Activated CD4-positive, alpha-beta T cell treated with anti-CD3 and anti-CD28 coated beads for 24 hours (primary cell): ENCODE measurements around the gene TFCP2L1.

ENCODE experiments used
- DNase-seq, 2 donors: peaks; one replicate each; pipeline ENCODE4 v3.0.0-alpha.2; 2020; ENCODE audit warnings: low read depth in 2 of 2

Gene TFCP2L1

DNA sequence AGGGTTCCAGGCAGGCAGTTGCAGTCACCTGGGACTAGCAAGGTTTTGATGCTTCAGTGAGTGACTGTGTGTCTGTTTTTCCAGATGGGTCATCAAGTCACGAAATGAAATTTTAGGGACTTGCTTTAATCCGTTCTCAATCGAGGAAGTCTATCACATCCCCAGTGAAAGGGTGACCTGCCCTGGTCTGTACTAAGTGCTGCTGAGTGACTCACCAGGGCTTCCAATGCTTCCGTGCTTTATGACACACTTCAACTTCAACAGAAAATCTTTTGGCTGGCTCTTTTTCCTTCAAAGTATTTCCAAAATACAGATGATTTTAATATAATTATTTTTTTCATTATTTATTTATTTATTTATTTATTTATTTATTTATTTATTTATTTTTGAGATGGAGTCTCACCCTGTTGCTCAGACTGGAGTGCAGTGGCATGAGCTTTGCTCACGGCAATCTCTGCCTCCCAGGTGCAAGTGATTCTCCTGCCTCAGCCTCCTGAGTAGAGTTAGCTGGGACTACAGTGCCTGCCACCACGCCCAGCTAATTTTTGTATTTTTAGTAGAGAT, 18.4 kb downstream of the TFCP2L1 start:
- DNase-seq: no peak

DNA sequence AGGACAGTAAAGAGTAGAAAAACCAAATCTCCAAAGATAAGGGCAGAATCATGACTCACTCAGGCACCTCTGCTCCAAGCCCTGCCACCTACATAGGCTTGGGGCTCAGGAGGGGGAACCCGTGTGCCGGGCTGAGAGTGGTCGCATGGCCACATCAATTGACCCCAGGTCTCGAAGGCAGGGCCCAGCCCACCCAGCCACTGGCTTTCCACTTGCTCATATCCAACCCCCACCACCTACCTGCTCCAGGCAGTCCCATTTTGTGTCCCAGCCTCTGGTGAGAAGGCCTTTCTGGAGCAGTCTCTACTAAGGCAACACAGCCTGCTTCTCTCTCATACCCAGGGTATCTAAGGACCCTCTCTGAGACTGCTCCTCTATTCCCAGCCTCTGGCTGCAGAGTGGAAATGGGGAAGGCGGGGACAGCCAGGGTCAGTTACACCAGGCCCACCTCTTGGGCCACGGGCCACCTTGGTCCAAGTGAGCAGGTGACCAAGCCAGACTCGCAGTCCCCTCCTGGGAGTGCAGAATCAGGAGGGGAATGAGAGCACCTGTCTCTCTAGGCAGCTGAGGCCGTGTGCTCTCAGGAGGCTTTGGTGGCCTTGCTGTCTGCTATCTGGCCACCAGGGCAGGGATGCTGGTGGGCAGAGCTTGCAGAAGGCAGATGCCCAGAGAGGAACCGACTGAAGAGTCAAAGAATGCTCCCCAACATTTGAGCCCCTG, 20.8 kb downstream of the TFCP2L1 start:
- no peak for DNase-seq

DNA sequence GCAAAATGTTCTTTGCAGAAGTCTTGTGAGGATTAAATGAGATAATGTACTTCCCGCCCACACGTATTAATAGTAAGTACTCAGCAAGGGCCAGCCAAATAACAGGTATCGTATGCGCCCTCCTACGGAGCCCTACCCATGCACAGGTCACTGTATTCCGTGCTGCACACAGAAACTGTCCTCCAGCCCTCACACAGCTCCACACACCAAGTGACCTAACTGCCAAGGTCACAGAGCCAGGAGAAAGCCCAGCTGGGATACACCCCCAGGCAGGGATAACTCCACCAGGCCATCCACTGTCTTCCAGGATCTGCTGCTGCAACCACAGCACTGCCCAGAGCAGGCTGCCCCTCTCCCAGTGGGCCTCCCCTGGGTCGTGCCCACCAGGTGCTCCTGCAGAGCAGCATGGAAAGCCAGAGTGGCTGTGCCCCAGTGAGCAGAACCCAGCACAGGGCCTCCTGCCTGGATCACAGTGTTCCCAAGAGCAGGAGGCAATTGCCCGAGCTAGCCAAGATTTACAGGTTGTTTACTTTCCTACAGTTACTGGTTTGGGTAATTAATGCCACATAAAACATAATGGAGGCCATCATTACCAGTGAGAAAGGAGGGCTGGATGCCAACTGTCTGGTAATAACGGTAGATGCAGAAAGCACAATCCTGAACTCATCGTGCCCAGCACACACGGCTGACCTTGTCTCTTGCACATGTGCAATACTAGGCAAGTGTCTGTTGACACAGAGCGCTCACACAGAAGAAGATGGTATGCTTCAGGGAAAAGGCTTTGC, 24.4 kb downstream of the TFCP2L1 start:
- no peak for DNase-seq

GRCh38 chr2:121258051-121258450, 27.0 kb downstream of the TFCP2L1 start:
- no peak for DNase-seq

GRCh38 chr2:121257480-121257840, 27.5 kb downstream of the TFCP2L1 start:
- no peak for DNase-seq

GRCh38 chr2:121256720-121257479, 28.1 kb downstream of the TFCP2L1 start:
- no peak for DNase-seq

- DNase-seq: no peak
Measured at GRCh38 chr2:121255358-121255757, 29.6 kb downstream of the TFCP2L1 start.

DNA sequence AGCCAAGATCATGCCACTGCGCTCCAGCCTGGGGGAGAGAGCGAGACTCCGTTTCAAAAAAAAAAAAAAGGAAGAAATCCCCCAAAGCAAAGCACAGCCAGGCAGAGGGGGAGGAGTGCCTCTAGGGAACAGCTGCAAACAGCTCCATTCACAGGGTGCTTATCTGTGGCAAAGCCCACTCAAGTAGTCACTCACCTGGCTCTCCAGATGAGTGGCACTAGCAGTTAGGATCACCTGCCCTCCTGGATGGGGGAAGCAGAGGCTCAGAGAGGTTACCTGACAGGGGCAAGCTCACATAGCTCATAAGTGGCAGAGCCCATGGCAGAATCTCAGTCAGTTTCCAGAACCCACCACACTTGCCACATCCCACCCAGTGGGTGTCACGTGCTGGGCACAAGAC, 30.3 kb downstream of the TFCP2L1 start:
- DNase-seq: no peak

DNA sequence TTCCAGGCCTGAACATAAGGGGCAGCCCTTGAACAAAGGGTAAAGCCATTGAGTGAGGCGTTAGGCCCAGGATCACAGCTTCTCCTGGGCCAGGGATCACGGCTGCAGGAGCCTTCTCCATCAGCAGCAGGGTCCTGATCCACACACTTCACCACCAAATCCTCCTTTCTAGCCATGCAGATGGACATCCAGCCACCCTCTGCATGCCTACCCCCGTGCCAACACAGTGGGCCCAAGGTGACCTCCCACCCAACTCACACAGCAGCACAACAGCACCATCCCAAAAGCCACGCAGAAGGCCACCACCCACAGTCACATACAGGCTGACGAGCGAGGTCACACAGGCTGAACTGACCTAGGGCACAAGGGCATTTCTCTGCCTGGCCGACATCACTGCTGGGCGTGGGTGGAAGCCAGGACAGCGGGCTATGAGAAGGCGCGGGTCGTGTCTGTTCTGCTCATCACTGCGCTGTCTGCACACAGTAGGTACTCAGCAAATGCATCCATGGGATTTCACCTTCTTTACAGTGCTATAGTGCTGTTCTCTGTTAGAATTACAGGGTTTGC, 31.2 kb downstream of the TFCP2L1 start:
- no peak for DNase-seq

GRCh38 chr2:121253021-121253673, 31.9 kb downstream of the TFCP2L1 start:
- no peak for DNase-seq

DNA sequence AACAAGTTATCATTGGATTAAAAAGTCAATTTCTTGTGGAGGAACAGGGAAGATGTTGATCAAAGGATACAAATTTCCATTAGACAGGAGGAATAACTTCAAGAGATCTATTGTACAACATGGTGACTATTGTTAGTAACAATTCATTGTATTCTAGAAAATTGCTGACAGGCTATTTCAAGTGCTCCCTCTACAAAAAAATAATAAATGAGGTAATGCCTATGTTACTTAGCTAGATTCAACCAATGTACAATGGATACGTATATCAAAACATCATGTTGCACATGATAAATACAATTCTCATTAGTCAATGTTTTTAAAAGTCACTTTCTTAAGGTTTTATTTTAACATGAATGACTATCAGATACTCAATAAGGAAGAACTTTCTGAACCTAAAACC, 33.5 kb downstream of the TFCP2L1 start:
- DNase-seq: no peak

- no peak for DNase-seq
Measured at GRCh38 chr2:121248766-121249343, 36.1 kb downstream of the TFCP2L1 start.

DNA sequence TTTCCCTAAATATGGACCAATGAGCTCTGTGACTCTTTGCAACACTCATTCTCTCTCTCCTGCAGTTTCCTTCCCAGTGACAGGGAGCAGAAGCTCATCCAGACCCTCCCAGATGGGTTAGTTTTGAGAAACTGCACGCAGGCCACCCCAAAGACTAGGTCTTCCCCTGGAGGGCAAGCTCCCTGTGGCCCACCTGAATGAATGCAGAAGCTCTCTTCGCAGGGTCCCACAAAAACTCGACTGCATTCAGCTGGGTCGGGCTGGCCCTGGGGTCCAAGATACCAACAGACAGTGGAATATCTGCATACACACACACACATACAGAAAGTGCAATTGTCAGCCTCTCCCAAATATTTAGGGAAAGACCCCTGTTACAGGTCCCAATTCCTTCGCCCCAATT, 37.0 kb downstream of the TFCP2L1 start:
- no peak for DNase-seq

- no peak for DNase-seq
Measured at GRCh38 chr2:121247534-121247933, 37.5 kb downstream of the TFCP2L1 start.

DNA sequence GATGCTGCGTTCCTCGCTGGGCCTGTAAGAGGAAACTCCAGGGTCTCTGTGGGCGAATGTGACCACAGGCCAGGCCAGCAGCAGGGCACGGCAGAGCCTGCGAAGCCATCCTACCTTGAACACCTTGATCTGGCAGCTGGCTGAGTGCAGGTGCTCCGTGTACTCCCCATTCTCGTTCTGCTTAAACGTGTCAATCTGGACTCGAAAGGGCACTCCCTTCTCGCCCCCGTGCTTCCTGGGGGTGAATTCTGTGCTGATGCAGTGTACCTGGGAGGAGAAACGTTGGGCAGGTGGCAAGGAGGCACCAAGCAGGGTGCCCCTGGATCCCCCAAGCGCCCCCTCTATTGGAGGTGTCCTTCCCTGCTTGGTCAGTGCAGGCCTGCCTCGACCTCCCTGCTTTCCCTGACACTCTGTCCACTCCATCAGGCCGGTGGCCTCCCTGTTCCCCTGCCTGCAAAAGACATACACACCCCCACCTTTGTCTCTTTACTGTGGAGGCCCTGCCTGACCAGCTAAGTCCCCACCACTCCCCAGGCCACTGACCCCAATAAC, 38.2 kb downstream of the TFCP2L1 start:
- DNase-seq: no peak

- DNase-seq: no peak
Measured at GRCh38 chr2:121245913-121246312, 39.1 kb downstream of the TFCP2L1 start.

GRCh38 chr2:121245120-121245820, 39.7 kb downstream of the TFCP2L1 start:
- no peak for DNase-seq

DNA sequence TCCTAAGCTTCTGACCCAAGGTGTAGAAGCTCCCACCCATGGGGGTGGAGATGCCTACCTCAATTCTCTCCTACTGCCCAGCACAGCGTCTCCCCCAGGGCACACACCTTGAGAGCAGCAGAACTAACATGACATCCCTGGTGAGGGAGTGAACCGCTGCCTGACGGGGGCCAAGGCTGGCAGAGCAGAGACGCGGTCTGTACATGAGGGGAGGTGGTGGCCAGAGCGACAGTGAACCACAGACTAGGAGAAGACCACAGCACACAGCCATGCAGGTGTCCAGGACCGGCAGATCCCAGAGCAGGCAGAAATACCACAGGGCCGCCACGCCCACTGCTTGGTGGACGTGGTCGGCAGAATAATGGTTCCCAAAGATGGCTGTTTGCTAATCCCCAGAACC, 40.4 kb downstream of the TFCP2L1 start:
- no peak for DNase-seq

- DNase-seq: no peak
Measured at GRCh38 chr2:121243821-121244460, 41.1 kb downstream of the TFCP2L1 start.

- DNase-seq: no peak
Measured at GRCh38 chr2:121242976-121243375, 42.0 kb downstream of the TFCP2L1 start.
